Measurements from ENCODE around the gene SEMA5B. TPM values are rescaled to one million over a fixed set of nuclear protein-coding genes. Genes with fewer than 3 reads are reported as not detected.

Gene SEMA5B
- total RNA-seq (1 to 10 TPM in 1 of 2 donors, under 1 TPM in 1; 0.25 to 1.1 TPM), polyA plus RNA-seq (under 1 TPM; 0.20 to 0.21 TPM)

- Histone ChIP-seq H3K27ac (ENCODE audit: low read depth in 1 of 2, low read length in 2 of 2) (no peak within 1 kb of the TSS), H3K27me3 (ENCODE audit: control insufficient read depth in 4 of 4, insufficient read depth in 4 of 4, low read length in 3 of 4) (no peaks in the 10 kb centered on the region), H3K4me1 (ENCODE audit: control insufficient read depth in 4 of 4, insufficient read depth in 4 of 4, low read length in 3 of 4) (peaks cover 14 to 31% (median 17%) of the 10 kb centered on the region in 4 donors), H3K9me3 (ENCODE audit: control insufficient read depth in 4 of 4, low read length in 3 of 4) (no peaks in the 10 kb centered on the region), H3K9ac (ENCODE audit: low read depth in 1 of 2, low read length in 2 of 2) (no peak within 1 kb of the TSS), H3K36me3 (ENCODE audit: control insufficient read depth in 4 of 4, insufficient read depth in 3 of 4, low read depth in 1 of 4, low read length in 3 of 4) (no peaks in the 10 kb centered on the region), H3K4me3 (ENCODE audit: low read depth in 1 of 3, low read length in 3 of 3) (peak within 1 kb of the TSS; percentile 49 to 61 (median 50))
- TF ChIP-seq, protein P1, sequence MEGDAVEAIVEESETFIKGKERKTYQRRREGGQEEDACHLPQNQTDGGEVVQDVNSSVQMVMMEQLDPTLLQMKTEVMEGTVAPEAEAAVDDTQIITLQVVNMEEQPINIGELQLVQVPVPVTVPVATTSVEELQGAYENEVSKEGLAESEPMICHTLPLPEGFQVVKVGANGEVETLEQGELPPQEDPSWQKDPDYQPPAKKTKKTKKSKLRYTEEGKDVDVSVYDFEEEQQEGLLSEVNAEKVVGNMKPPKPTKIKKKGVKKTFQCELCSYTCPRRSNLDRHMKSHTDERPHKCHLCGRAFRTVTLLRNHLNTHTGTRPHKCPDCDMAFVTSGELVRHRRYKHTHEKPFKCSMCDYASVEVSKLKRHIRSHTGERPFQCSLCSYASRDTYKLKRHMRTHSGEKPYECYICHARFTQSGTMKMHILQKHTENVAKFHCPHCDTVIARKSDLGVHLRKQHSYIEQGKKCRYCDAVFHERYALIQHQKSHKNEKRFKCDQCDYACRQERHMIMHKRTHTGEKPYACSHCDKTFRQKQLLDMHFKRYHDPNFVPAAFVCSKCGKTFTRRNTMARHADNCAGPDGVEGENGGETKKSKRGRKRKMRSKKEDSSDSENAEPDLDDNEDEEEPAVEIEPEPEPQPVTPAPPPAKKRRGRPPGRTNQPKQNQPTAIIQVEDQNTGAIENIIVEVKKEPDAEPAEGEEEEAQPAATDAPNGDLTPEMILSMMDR (IDR thresholded peaks at IDR 0.05; ENCODE audit: low read depth, low read length, missing input control), result peak; percentile 9
- TF ChIP-seq JUND (IDR thresholded peaks at IDR 0.05), result no peak
- no peak for TF ChIP-seq FOXA2 (IDR thresholded peaks at IDR 0.05)
- TF ChIP-seq RAD21 (IDR thresholded peaks at IDR 0.05), result peak in 1 of 2 donors; percentile 3
- no peak for TF ChIP-seq FOXA1 (IDR thresholded peaks at IDR 0.05)
- no peak for TF ChIP-seq TAF1 (conservative IDR thresholded peaks at IDR 0.05)
- DNase-seq (ENCODE audit: low spot score), result no peak
- WGBS, result 1% methylated on average over 94 of the region's 94 CpGs
Observed at GRCh38 chr3:123027292-123028232, at the start of gene SEMA5B. TSS of gene SEMA5B (minus strand) at chr3:123027763. CDS start at chr3:122961263, 66,500 bp downstream.

- Histone ChIP-seq H3K9ac (ENCODE audit: low read depth in 1 of 2, low read length in 2 of 2) (peak overlapping the region; percentile 42 to 51), H3K4me3 (ENCODE audit: low read depth in 1 of 3, low read length in 3 of 3) (no peak overlapping the region), H3K27ac (ENCODE audit: low read depth in 1 of 2, low read length in 2 of 2) (peak overlapping the region; percentile 40 to 66), H3K27me3 (ENCODE audit: control insufficient read depth in 4 of 4, insufficient read depth in 4 of 4, low read length in 3 of 4) (no peaks in the 10 kb centered on the region), H3K4me1 (ENCODE audit: control insufficient read depth in 4 of 4, insufficient read depth in 4 of 4, low read length in 3 of 4) (peaks cover 24 to 73% (median 65%) of the 10 kb centered on the region in 4 donors), H3K9me3 (ENCODE audit: control insufficient read depth in 4 of 4, low read length in 3 of 4) (no peaks in the 10 kb centered on the region), H3K36me3 (ENCODE audit: control insufficient read depth in 4 of 4, insufficient read depth in 3 of 4, low read depth in 1 of 4, low read length in 3 of 4) (no peaks in the 10 kb centered on the region)
- WGBS, result 25% methylated on average over 6 of the region's 6 CpGs
- no peak for DNase-seq (ENCODE audit: low spot score)
- peak; percentile 25 to 40 for TF ChIP-seq RXRA (IDR thresholded peaks at IDR 0.05)
- TF ChIP-seq TAF1 (conservative IDR thresholded peaks at IDR 0.05), result no peak
- peak; percentile 51 for TF ChIP-seq SP1 (IDR thresholded peaks at IDR 0.05)
- TF ChIP-seq, protein P1 (IDR thresholded peaks at IDR 0.05; ENCODE audit: low read depth, low read length, missing input control), result no peak
- peak; percentile 13 for TF ChIP-seq NR2F2 (IDR thresholded peaks at IDR 0.05)
- no peak for TF ChIP-seq YY1 (IDR thresholded peaks at IDR 0.05)
- TF ChIP-seq RAD21 (IDR thresholded peaks at IDR 0.05), result peak in 1 of 2 donors; percentile 38
- TF ChIP-seq, protein P2, sequence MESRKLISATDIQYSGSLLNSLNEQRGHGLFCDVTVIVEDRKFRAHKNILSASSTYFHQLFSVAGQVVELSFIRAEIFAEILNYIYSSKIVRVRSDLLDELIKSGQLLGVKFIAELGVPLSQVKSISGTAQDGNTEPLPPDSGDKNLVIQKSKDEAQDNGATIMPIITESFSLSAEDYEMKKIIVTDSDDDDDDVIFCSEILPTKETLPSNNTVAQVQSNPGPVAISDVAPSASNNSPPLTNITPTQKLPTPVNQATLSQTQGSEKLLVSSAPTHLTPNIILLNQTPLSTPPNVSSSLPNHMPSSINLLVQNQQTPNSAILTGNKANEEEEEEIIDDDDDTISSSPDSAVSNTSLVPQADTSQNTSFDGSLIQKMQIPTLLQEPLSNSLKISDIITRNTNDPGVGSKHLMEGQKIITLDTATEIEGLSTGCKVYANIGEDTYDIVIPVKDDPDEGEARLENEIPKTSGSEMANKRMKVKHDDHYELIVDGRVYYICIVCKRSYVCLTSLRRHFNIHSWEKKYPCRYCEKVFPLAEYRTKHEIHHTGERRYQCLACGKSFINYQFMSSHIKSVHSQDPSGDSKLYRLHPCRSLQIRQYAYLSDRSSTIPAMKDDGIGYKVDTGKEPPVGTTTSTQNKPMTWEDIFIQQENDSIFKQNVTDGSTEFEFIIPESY (IDR thresholded peaks at IDR 0.05), result no peak
- TF ChIP-seq, protein P3, sequence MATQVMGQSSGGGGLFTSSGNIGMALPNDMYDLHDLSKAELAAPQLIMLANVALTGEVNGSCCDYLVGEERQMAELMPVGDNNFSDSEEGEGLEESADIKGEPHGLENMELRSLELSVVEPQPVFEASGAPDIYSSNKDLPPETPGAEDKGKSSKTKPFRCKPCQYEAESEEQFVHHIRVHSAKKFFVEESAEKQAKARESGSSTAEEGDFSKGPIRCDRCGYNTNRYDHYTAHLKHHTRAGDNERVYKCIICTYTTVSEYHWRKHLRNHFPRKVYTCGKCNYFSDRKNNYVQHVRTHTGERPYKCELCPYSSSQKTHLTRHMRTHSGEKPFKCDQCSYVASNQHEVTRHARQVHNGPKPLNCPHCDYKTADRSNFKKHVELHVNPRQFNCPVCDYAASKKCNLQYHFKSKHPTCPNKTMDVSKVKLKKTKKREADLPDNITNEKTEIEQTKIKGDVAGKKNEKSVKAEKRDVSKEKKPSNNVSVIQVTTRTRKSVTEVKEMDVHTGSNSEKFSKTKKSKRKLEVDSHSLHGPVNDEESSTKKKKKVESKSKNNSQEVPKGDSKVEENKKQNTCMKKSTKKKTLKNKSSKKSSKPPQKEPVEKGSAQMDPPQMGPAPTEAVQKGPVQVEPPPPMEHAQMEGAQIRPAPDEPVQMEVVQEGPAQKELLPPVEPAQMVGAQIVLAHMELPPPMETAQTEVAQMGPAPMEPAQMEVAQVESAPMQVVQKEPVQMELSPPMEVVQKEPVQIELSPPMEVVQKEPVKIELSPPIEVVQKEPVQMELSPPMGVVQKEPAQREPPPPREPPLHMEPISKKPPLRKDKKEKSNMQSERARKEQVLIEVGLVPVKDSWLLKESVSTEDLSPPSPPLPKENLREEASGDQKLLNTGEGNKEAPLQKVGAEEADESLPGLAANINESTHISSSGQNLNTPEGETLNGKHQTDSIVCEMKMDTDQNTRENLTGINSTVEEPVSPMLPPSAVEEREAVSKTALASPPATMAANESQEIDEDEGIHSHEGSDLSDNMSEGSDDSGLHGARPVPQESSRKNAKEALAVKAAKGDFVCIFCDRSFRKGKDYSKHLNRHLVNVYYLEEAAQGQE (IDR thresholded peaks at IDR 0.05), result no peak
- TF ChIP-seq, protein P4, sequence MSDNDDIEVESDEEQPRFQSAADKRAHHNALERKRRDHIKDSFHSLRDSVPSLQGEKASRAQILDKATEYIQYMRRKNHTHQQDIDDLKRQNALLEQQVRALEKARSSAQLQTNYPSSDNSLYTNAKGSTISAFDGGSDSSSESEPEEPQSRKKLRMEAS (IDR thresholded peaks at IDR 0.05), result no peak
- peak; percentile 30 to 53 for TF ChIP-seq HNF4A (conservative IDR thresholded peaks at IDR 0.05)
- no peak for TF ChIP-seq GABPA (IDR thresholded peaks at IDR 0.05 in 1 of 2, conservative IDR thresholded peaks at IDR 0.05 in 1 of 2)
Observed at GRCh38 chr3:123076496-123077418, 49.2 kb upstream of the SEMA5B start.

Measured in liver (tissue), 9 donors.